NCI-H1436 (cell line): ENCODE data around the gene SHH.

Experiments
- DNase-seq: peaks from one replicate; lab custom pipeline; 2025; lab: John Stamatoyannopoulos, UW

SHH gene

GRCh38 chr7:155811895-155812761, at the start of gene SHH:
SHH (minus strand) TSS chr7:155812463; CDS start chr7:155812122, 341 bp downstream.
- DNase-seq = no peak

GRCh38 chr7:155861480-155861868, 49.2 kb upstream of the SHH start:
- no peak for DNase-seq

- no peak for DNase-seq
Observed at GRCh38 chr7:155860840-155861479, 48.7 kb upstream of the SHH start.

- no peak for DNase-seq
Observed at GRCh38 chr7:155860461-155860839, 48.2 kb upstream of the SHH start.

GRCh38 chr7:155858521-155859061, 46.3 kb upstream of the SHH start:
- no peak for DNase-seq

- no peak for DNase-seq
Observed at GRCh38 chr7:155857141-155857540, 44.9 kb upstream of the SHH start.

GRCh38 chr7:155856656-155857055, 44.4 kb upstream of the SHH start:
- no peak for DNase-seq

GRCh38 chr7:155852426-155853301, 40.4 kb upstream of the SHH start:
- DNase-seq = no peak

GRCh38 chr7:155851892-155852291, 39.6 kb upstream of the SHH start:
- DNase-seq = no peak

- no peak for DNase-seq
Observed at GRCh38 chr7:155850766-155851678, 38.8 kb upstream of the SHH start.

GRCh38 chr7:155850001-155850436, 37.8 kb upstream of the SHH start:
- DNase-seq = no peak

- no peak for DNase-seq
Observed at GRCh38 chr7:155848691-155849669, 36.7 kb upstream of the SHH start.

GRCh38 chr7:155847821-155848435, 35.7 kb upstream of the SHH start:
- no peak for DNase-seq

GRCh38 chr7:155846936-155847335, 34.7 kb upstream of the SHH start:
- DNase-seq = no peak

- no peak for DNase-seq
Observed at GRCh38 chr7:155846156-155846555, 33.9 kb upstream of the SHH start.

- DNase-seq = no peak
Observed at GRCh38 chr7:155845226-155845625, 33.0 kb upstream of the SHH start.

GRCh38 chr7:155844526-155844925, 32.3 kb upstream of the SHH start:
- no peak for DNase-seq

- no peak for DNase-seq
Observed at GRCh38 chr7:155844019-155844453, 31.8 kb upstream of the SHH start.

GRCh38 chr7:155843426-155844018, 31.3 kb upstream of the SHH start:
- no peak for DNase-seq
